ENCODE results near the gene PLA2G15. TPM values are rescaled to one million over a fixed set of nuclear protein-coding genes. Genes with fewer than 3 reads are reported as not detected.

PLA2G15 gene
- total RNA-seq (2022) (16.9 and 22.5 TPM in 2 replicates), Bru-seq, nascent RNA (percentile 47 among the genes with signal in this experiment), BruChase-seq, experiment 1, labeled RNA remaining after a 6-hour chase (percentile 56 among the genes with signal in this experiment), BruChase-seq, experiment 2, labeled RNA remaining after a 2-hour chase (percentile 55 among the genes with signal in this experiment)
- long read RNA-seq, transcript PLA2G15-201 (6 exons, 2,727 nt), result major isoform, 15 of 30 reads
- long read RNA-seq, partial matches to known transcripts, result 0 of 30 reads
- long read RNA-seq, other reads (novel, unspliced or antisense), result 10 of 30 reads

- Mint-ChIP-seq H3K4me3 (ENCODE audit: low read depth, unreplicated experiment) (peak within 1 kb of the TSS; percentile 93), H3K36me3 (ENCODE audit: insufficient read depth, unreplicated experiment) (peaks cover 41% of the 10 kb centered on the region), H3K27me3 (ENCODE audit: unreplicated experiment) (no peaks in the 10 kb centered on the region), H3K27ac (ENCODE audit: unreplicated experiment) (peak within 1 kb of the TSS; percentile 43), H3K4me1 (ENCODE audit: low read depth, unreplicated experiment) (peaks cover 25% of the 10 kb centered on the region), H3K9me3 (ENCODE audit: low read depth, unreplicated experiment) (no peaks in the 10 kb centered on the region)
- DNase-seq, result peak; percentile 97
- TSS peak; percentile 58 for BruUV-seq (replicated peaks)
- TF ChIP-seq CTCF (IDR thresholded peaks at IDR 0.05; ENCODE audit: unreplicated experiment), result no peak
- intact Hi-C loops (cut with micrococcal nuclease; ENCODE audit: unreplicated experiment), result no loop called here
- CTCF ChIA-PET, result interaction anchor here (0.5 to 1.2 kb wide), 7 partner anchors 11 to 458 kb away, joined by 3 to 4 read pairs (median 3); no protein-coding TSS in a partner anchor
Observed at GRCh38 chr16:68244903-68245853, at the start of gene PLA2G15. PLA2G15 (plus strand) TSS chr16:68245373; CDS start chr16:68245427, 54 bp downstream.

GRCh38 chr16:68197250-68197649 lies 47.9 kb upstream of the PLA2G15 start:
- H3K9me3 Mint-ChIP-seq (ENCODE audit: low read depth, unreplicated experiment), result no peaks in the 10 kb centered on the region
- peaks cover 11% of the 10 kb centered on the region for H3K36me3 Mint-ChIP-seq (ENCODE audit: insufficient read depth, unreplicated experiment)
- peaks cover 11% of the 10 kb centered on the region for H3K4me1 Mint-ChIP-seq (ENCODE audit: low read depth, unreplicated experiment)
- peak; percentile 11 for DNase-seq
- no peaks in the 10 kb centered on the region for H3K27me3 Mint-ChIP-seq (ENCODE audit: unreplicated experiment)
- no peak overlapping the region for H3K4me3 Mint-ChIP-seq (ENCODE audit: low read depth, unreplicated experiment)
- no peak for TF ChIP-seq CTCF (IDR thresholded peaks at IDR 0.05; ENCODE audit: unreplicated experiment)
- no peak overlapping the region for H3K27ac Mint-ChIP-seq (ENCODE audit: unreplicated experiment)
- CTCF ChIA-PET, result interaction anchor here (0.6 kb wide), 1 partner anchor 402 kb away, joined by 3 read pairs; no protein-coding TSS in a partner anchor
- intact Hi-C loops (cut with micrococcal nuclease; ENCODE audit: unreplicated experiment), result no loop called here
- BruUV-seq (replicated peaks), result no TSS peak

- BruUV-seq (replicated peaks), result no TSS peak
- CTCF ChIA-PET, result interaction anchor here (1.3 to 1.4 kb wide), 2 partner anchors 16 to 30 kb away, joined by 3 to 4 read pairs; no protein-coding TSS in a partner anchor
- no peak for TF ChIP-seq CTCF (IDR thresholded peaks at IDR 0.05; ENCODE audit: unreplicated experiment)
- DNase-seq, result peak; percentile 11
- Mint-ChIP-seq H3K27me3 (ENCODE audit: unreplicated experiment) (no peaks in the 10 kb centered on the region), H3K9me3 (ENCODE audit: low read depth, unreplicated experiment) (no peaks in the 10 kb centered on the region), H3K4me1 (ENCODE audit: low read depth, unreplicated experiment) (peaks cover 11% of the 10 kb centered on the region), H3K4me3 (ENCODE audit: low read depth, unreplicated experiment) (no peak overlapping the region), H3K36me3 (ENCODE audit: insufficient read depth, unreplicated experiment) (peaks cover 6% of the 10 kb centered on the region), H3K27ac (ENCODE audit: unreplicated experiment) (peak overlapping the region; percentile 15)
- intact Hi-C loops (cut with micrococcal nuclease; ENCODE audit: unreplicated experiment), result no loop called here
Observed at GRCh38 chr16:68200088-68200783, 44.9 kb upstream of the PLA2G15 start.

- BruUV-seq (replicated peaks), result no TSS peak
- H3K27ac Mint-ChIP-seq (ENCODE audit: unreplicated experiment), result no peak overlapping the region
- CTCF ChIA-PET, result interaction anchor here (0.7 kb wide), 1 partner anchor 82 kb away, joined by 3 read pairs; no protein-coding TSS in a partner anchor
Observed at GRCh38 chr16:68202091-68202519, 43.1 kb upstream of the PLA2G15 start.

More at GRCh38 chr16:68202091-68202519, 43.1 kb upstream of the PLA2G15 start:
- Mint-ChIP-seq H3K4me3 (ENCODE audit: low read depth, unreplicated experiment) (no peak overlapping the region), H3K36me3 (ENCODE audit: insufficient read depth, unreplicated experiment) (peaks cover 6% of the 10 kb centered on the region), H3K9me3 (ENCODE audit: low read depth, unreplicated experiment) (no peaks in the 10 kb centered on the region), H3K27me3 (ENCODE audit: unreplicated experiment) (no peaks in the 10 kb centered on the region), H3K4me1 (ENCODE audit: low read depth, unreplicated experiment) (peaks cover 11% of the 10 kb centered on the region)
- no peak for DNase-seq
- intact Hi-C loops (cut with micrococcal nuclease; ENCODE audit: unreplicated experiment), result no loop called here
- no peak for TF ChIP-seq CTCF (IDR thresholded peaks at IDR 0.05; ENCODE audit: unreplicated experiment)
